ENCODE measurements around the gene RND1. TPM values are rescaled to one million over a fixed set of nuclear protein-coding genes. Genes with fewer than 3 reads are reported as not detected.
A peak's percentile ranks its signal among the peaks of the same experiment; 100 is the strongest.

RND1 gene
- total RNA-seq, 1 experiment from 2014 or later = 5.1 TPM

GRCh38 chr12:48822139-48822538 lies 43.5 kb downstream of the RND1 start:
- Histone ChIP-seq H3K27me3 (replicated peaks; ENCODE audit: control insufficient read depth, insufficient read depth, low read length) (no peaks in the 10 kb centered on the region), H3K4me1 (peaks cover 8% of the 10 kb centered on the region), H3K4me3 (ENCODE audit: low read depth, low read length) (no peak overlapping the region), H3K9me3 (no peaks in the 10 kb centered on the region), H3K36me3 (ENCODE audit: control insufficient read depth, insufficient read depth, low read length) (no peaks in the 10 kb centered on the region)
- H3K4me1 Mint-ChIP-seq (ENCODE audit: low read depth, unreplicated experiment) = peaks cover 7% of the 10 kb centered on the region
- ChIA-PET CTCF (no interaction called here), POLR2A (no interaction called here)
- H3K27ac Mint-ChIP-seq (ENCODE audit: unreplicated experiment) = no peak overlapping the region
- no peaks in the 10 kb centered on the region for H3K27me3 Mint-ChIP-seq (ENCODE audit: insufficient read depth, unreplicated experiment)
- peaks cover 21% of the 10 kb centered on the region for H3K36me3 Mint-ChIP-seq (ENCODE audit: insufficient read depth, unreplicated experiment)
- no peak for DNase-seq
- no TSS peak for BruUV-seq (replicated peaks)
- no peaks in the 10 kb centered on the region for H3K9me3 Mint-ChIP-seq (ENCODE audit: unreplicated experiment)
- H3K4me3 Mint-ChIP-seq (ENCODE audit: unreplicated experiment) = no peak overlapping the region
- TF ChIP-seq CTCF (IDR thresholded peaks at IDR 0.05; ENCODE audit: insufficient read depth in 1 of 2, low read depth in 1 of 2, low read length in 1 of 2, severe bottlenecking in 1 of 2, unreplicated experiment in 1 of 2) = no peak
- intact Hi-C loops (cut with micrococcal nuclease; ENCODE audit: unreplicated experiment) = no loop called here

GRCh38 chr12:48819986-48820725 lies 45.5 kb downstream of the RND1 start:
- no peak for TF ChIP-seq CTCF (IDR thresholded peaks at IDR 0.05; ENCODE audit: insufficient read depth in 1 of 2, low read depth in 1 of 2, low read length in 1 of 2, severe bottlenecking in 1 of 2, unreplicated experiment in 1 of 2)
- POLR2A ChIA-PET = interaction anchor here (0.6 kb wide), 1 partner anchor 31 kb away, joined by 6 read pairs; no protein-coding TSS in a partner anchor
- no TSS peak for BruUV-seq (replicated peaks)

GRCh38 chr12:48818831-48819590 lies 46.7 kb downstream of the RND1 start:
- H3K27me3 ChIP-seq (replicated peaks; ENCODE audit: control insufficient read depth, insufficient read depth, low read length) = no peaks in the 10 kb centered on the region
- no peaks in the 10 kb centered on the region for H3K36me3 ChIP-seq (ENCODE audit: control insufficient read depth, insufficient read depth, low read length)
- intact Hi-C loops (cut with micrococcal nuclease; ENCODE audit: unreplicated experiment) = no loop called here
- H3K9me3 Mint-ChIP-seq (ENCODE audit: unreplicated experiment) = no peaks in the 10 kb centered on the region
- H3K4me3 ChIP-seq (ENCODE audit: low read depth, low read length) = peak overlapping the region; percentile 82
- CTCF ChIA-PET = interaction anchor here (0.6 to 2.0 kb wide), 7 partner anchors 8 to 72 kb away, joined by 3 to 8 read pairs (median 3); partner anchors contain the start of genes DDX23 and RND1
- peaks cover 9% of the 10 kb centered on the region for H3K36me3 Mint-ChIP-seq (ENCODE audit: insufficient read depth, unreplicated experiment)
- peak; percentile 59 to 62 for DNase-seq
- peaks cover 11% of the 10 kb centered on the region for H3K4me1 ChIP-seq
- peaks cover 14% of the 10 kb centered on the region for H3K4me1 Mint-ChIP-seq (ENCODE audit: low read depth, unreplicated experiment)
- H3K9me3 ChIP-seq = no peaks in the 10 kb centered on the region
- TSS peak; percentile 11 for BruUV-seq (replicated peaks)
- H3K4me3 Mint-ChIP-seq (ENCODE audit: unreplicated experiment) = peak overlapping the region; percentile 97
- no peaks in the 10 kb centered on the region for H3K27me3 Mint-ChIP-seq (ENCODE audit: insufficient read depth, unreplicated experiment)
- no peak overlapping the region for H3K27ac Mint-ChIP-seq (ENCODE audit: unreplicated experiment)
- peak; percentile 53 to 60 for TF ChIP-seq CTCF (IDR thresholded peaks at IDR 0.05; ENCODE audit: insufficient read depth in 1 of 2, low read depth in 1 of 2, low read length in 1 of 2, severe bottlenecking in 1 of 2, unreplicated experiment in 1 of 2)
- POLR2A ChIA-PET = no interaction called here

More at GRCh38 chr12:48819986-48820725, 45.5 kb downstream of the RND1 start:
- Mint-ChIP-seq H3K4me3 (ENCODE audit: unreplicated experiment) (peak overlapping the region; percentile 97), H3K4me1 (ENCODE audit: low read depth, unreplicated experiment) (peaks cover 14% of the 10 kb centered on the region), H3K27me3 (ENCODE audit: insufficient read depth, unreplicated experiment) (no peaks in the 10 kb centered on the region), H3K36me3 (ENCODE audit: insufficient read depth, unreplicated experiment) (peaks cover 11% of the 10 kb centered on the region), H3K27ac (ENCODE audit: unreplicated experiment) (no peak overlapping the region), H3K9me3 (ENCODE audit: unreplicated experiment) (no peaks in the 10 kb centered on the region)
- DNase-seq = no peak
- CTCF ChIA-PET = interaction anchor here (0.6 to 2.0 kb wide), 4 partner anchors 9 to 67 kb away, joined by 3 to 8 read pairs (median 4); partner anchors contain the start of genes DDX23 and RND1
- Histone ChIP-seq H3K4me3 (ENCODE audit: low read depth, low read length) (no peak overlapping the region), H3K36me3 (ENCODE audit: control insufficient read depth, insufficient read depth, low read length) (no peaks in the 10 kb centered on the region), H3K9me3 (no peaks in the 10 kb centered on the region), H3K4me1 (peaks cover 11% of the 10 kb centered on the region), H3K27me3 (replicated peaks; ENCODE audit: control insufficient read depth, insufficient read depth, low read length) (no peaks in the 10 kb centered on the region)
- intact Hi-C loops (cut with micrococcal nuclease; ENCODE audit: unreplicated experiment) = no loop called here
